Measurements from ENCODE around the gene DPH2. TPM values are rescaled to one million over a fixed set of nuclear protein-coding genes. Genes with fewer than 3 reads are reported as not detected.

Gene DPH2
- total RNA-seq, 1 donor from 2014 or later, result 24.3 TPM

DNA sequence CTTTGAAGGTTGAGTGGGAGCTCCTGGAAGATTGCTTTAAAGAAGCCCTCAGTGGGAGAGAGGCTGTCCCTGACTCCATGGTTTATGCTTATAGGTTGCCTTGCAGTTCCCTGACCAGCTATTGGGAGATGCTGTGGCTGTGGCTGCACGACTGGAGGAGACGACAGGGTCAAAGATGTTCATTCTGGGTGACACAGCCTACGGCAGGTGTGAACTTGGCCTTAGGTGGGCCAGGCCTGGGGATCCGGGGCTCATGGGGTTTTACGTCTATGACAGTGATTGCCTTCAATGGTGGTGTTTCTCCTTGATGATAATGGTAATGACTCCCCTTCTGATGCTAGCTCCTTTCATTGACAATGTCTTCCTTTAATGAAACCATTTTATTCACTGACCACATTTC lies 692 bp downstream of the DPH2 start:
- DNase-seq, result no peak

GRCh38 chr1:43970911-43971310 lies 1.1 kb downstream of the DPH2 start:
- DNase-seq, result no peak

DNA sequence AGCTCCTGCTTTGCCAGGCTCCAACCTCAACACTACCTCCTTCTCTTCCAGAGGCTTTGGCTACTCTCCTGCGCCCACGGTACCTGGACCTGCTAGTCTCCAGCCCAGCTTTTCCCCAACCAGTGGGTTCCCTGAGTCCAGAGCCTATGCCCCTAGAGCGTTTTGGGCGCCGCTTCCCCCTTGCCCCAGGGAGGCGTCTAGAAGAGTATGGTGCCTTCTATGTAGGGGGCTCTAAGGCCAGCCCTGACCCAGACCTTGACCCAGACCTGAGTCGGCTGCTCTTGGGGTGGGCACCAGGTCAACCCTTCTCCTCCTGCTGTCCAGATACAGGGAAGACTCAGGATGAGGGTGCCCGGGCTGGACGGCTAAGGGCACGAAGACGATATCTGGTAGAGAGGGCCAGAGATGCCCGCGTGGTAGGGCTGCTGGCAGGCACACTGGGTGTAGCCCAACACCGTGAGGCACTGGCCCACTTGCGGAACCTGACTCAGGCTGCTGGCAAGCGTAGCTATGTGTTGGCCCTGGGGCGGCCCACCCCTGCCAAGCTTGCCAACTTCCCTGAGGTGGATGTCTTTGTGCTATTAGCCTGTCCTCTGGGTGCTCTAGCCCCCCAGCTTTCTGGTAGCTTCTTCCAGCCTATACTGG lies 1.6 kb downstream of the DPH2 start:
- no peak for DNase-seq

DNA sequence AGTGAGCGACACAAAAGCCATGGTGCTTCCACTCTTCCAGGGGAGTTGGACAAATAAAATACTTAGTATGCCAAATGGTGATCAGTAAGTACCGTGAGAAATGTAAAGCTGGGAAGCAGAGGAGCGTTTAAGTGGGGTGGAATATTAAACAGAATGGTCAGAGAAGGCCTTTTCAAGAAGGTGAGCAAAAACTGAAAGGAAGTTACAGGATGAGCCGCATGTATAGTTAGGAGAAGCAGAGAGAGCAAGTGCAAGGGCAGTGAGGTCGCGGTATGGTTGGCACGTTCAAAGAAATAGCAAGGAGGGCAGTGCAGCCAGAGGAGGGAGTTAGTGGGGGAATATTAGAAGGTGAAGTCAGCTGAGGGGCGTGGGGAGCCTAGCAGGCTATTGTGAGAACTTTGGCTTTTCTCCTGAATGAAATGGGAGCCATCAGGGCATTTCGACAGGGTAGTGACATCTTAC lies 4.2 kb downstream of the DPH2 start:
- DNase-seq, result peak; percentile 36

DNA sequence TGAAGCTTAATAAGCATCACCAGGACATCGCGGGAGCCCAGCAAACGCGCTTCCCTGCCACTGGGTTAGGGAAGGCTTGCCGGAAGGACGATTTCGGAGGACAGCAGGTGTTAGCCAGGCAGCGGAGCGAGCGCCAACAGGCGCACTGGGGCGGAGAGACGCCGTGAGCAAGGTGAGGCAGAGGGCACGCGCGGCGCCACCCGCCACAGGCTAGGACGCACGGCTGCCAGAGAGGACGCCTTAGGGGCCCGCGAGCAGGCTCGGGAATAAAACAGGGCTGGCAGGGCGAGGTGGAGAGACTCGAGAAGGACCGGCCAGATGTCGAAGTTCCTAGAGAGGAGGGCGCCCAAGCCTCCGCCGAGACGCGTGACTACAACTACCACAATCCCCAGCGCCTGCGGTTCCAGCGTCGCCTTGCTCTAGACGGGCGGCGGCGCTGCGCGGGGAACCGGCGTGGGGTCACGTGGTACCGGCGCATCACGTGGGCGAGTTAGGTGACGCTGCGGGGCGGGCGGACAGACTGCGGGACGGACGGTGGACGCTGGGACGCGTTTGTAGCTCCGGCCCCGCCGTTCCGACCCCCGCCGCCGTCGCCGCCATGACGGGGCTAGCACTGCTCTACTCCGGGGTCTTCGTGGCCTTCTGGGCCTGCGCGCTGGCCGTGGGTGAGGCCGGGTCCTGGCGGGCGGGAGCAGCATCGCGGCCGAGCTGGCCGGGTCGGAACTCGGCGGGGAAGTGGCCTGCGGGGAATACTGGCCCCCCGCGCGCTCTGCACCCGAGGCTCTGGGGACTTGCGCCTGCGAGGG lies 4.8 kb downstream of the DPH2 start, which contains the start of gene ATP6V0B:
TSS of gene ATP6V0B (plus strand) at position 518 of the 806 bp plus-strand sequence. CDS start at position 599, 81 bp downstream.
- DNase-seq, result peak; percentile 97

DNA sequence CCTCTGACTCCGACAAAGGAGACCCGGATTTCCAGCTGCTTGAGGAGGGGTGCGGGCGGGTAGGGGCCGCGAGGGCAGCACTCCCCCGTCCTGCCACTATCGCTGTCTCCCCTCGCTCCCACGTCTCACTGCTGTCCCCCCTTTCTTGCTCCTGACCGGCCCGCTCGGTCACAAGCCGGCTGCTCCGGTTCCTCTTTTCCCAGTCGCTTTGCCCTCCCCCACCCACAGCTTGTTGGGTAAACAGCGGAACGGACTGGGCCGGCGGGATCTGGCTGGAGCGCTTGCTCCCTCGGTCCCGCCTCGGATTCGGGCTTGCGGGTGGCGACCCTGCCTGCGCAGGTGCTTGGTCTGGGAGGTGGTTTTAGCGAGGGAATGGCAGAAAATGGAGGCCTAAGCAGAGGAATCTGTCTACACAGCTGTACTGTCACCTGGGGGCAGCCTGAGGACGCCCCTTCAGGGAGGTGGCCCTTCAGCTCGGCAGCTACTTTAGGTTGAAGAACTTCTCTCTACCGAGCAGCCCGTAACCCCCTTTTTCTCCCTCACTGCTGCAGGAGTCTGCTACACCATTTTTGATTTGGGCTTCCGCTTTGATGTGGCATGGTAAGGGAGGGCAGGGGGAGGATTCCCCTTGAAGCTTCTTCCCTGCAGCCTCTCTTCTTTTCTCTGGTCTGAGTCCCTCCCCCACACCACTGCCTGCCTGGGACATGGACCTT lies 5.6 kb downstream of the DPH2 start:
- DNase-seq, result peak; percentile 41

- no peak for DNase-seq
Observed at GRCh38 chr1:43976045-43976444, 6.2 kb downstream of the DPH2 start.

- DNase-seq, result no peak
Observed at GRCh38 chr1:43976890-43977289, 7.1 kb downstream of the DPH2 start.

DNA sequence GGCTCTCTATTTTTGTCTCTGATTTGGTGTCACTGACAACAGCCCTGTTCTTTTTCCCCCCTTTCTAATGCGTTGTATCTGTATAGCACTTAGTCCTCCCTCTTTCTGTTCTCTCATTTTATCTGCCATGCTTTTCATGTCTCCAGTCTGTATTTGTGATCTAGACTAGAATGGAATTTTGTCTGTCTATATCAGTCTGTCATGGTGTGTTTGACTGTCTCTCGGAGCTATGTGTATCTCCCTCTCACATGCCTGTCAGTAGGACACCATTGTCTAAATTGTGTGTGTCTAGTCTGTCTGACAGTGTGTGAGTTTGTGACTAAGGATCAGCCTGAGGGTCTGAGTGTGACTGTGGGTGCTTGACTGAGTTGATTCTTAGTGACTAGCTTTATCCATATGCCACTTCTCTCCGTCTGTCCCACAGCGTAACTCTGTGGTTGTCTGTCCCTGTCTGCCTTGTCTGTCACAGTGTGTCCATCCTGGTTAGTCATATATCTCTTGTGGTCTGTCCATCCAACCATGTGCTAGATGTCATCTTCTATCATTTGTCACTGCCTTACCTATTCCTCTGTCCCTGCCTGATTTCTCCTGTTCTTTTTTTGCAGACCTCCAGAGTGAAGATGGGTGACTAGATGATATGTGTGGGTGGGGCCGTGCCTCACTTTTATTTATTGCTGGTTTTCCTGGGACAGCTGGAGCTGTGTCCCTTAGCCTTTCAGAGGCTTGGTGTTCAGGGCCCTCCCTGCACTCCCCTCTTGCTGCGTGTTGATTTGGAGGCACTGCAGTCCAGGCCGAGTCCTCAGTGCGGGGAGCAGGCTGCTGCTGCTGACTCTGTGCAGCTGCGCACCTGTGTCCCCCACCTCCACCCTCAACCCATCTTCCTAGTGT lies 7.8 kb downstream of the DPH2 start:
- DNase-seq, result no peak

- no peak for DNase-seq
Observed at GRCh38 chr1:43978264-43978550, 8.4 kb downstream of the DPH2 start.

GRCh38 chr1:43978551-43979260 lies 8.9 kb downstream of the DPH2 start, which contains the start of gene B4GALT2:
TSS of gene B4GALT2 (plus strand) at chr1:43979210. CDS start at chr1:43981161, 1,951 bp downstream.
- peak; percentile 53 for DNase-seq

DNA sequence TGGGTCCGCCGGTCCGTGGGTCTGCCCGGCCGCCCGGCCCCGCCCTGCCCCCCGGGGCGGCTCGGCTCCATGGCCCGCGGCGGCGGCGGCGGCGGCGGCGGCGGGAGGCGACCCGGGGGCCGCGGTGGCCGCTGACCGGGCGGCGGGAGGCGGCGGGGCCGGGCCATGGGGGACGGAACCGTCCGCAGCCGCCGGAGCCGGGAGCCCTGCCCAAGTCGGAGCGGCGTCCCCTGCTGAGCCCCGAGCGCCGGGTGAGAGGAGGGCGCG lies 9.4 kb downstream of the DPH2 start:
- no peak for DNase-seq

- peak; percentile 43 for DNase-seq
Observed at GRCh38 chr1:43979528-43980254, 9.9 kb downstream of the DPH2 start.

- no peak for DNase-seq
Observed at GRCh38 chr1:43980255-43981134, 10.7 kb downstream of the DPH2 start.

DNA sequence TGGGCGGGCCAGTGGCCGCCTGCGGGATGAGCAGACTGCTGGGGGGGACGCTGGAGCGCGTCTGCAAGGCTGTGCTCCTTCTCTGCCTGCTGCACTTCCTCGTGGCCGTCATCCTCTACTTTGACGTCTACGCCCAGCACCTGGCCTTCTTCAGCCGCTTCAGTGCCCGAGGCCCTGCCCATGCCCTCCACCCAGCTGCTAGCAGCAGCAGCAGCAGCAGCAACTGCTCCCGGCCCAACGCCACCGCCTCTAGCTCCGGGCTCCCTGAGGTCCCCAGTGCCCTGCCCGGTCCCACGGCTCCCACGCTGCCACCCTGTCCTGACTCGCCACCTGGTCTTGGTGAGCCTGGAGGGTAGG lies 11.3 kb downstream of the DPH2 start:
- DNase-seq, result no peak

DNA sequence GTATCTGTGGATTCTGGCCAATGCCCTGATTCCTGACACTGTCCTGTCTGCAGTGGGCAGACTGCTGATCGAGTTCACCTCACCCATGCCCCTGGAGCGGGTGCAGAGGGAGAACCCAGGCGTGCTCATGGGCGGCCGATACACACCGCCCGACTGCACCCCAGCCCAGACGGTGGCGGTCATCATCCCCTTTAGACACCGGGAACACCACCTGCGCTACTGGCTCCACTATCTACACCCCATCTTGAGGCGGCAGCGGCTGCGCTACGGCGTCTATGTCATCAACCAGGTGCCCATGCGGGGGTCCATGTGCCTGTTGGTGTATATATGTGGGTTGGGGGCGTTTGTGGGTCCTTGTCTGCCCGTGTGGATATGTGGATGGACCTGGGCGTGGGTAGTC lies 11.8 kb downstream of the DPH2 start:
- DNase-seq, result no peak

GRCh38 chr1:43982241-43982640 lies 12.4 kb downstream of the DPH2 start:
- no peak for DNase-seq

DNA sequence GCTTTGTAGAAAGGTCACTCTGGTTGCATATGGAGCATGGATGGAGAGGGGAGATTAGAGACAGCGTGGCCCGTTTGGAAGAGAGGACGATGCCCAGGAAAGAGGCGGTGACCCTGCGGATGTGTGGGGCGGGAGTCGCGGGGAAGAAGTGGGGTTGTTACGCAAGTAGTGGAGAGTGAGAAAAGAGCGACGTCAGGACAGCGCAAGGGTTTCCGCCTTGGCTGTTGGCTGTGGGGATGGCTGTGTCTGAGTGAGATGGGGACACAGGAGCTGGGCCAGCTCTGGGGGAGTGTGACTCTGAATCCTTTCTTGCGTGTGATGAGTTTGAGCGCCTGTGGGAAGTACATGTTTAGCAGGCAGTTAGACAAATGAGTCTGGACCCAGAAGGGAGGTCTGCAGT lies 13.0 kb downstream of the DPH2 start:
- no peak for DNase-seq

GRCh38 chr1:43983253-43983899 lies 13.6 kb downstream of the DPH2 start:
- DNase-seq, result no peak

- no peak for DNase-seq
Observed at GRCh38 chr1:43984855-43985254, 15.0 kb downstream of the DPH2 start.

Measured in dermis blood vessel endothelial cell (primary cell).